EL (cell line): ENCODE results near the gene LPIN1.

ENCODE experiments used
- DNase-seq: peaks from one replicate; pipeline ENCODE4 v3.0.0-alpha.2; 2016

Gene LPIN1

DNA sequence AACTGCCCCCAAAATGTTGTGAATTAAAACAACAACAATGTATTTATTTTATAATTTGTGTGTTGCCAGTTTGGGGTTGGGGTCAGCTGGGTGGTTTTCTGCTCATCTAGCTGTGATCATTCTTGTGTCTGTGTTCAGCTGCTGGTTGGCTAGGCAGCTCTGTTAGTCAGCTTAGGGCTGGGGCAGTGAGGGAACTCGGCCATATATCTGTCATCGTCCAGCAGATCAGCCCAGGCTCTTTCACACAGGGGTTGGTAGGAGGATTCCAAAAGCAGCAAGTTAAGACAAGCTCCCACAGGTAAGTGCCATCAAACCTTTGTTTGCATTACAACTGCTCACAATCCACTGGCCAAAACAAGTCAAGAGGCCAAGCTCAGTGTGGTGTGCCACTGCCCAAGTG is 121.5 kb downstream of the LPIN1 start:
- no peak for DNase-seq

DNA sequence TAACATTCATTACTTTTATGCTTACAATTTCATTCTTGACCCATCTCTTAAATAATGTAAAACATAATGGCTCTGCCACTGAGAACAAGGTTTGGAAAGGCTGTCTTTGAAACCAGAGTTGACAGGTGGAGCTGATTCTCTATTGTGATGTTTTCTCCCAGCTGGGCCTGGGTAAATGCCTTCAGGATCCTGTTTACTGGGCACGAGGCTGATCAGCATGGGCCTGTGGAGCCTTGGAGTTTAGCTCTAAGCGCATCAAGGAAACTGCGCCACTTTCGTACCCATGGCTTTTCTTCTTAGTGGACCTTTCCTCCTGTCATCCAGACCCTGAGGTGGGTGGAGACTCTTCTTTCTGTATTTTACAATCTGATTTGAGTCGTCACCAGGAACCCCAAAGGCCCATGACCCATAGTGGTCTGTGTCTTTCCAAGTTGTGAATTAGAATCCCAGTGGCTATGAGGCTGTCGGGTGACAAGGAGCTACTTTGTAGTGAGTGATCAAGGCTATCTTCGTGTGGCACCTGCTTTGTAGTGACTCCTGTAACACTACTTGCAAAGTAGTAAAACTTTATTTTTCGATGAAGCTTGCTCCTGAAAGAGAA is 123.1 kb downstream of the LPIN1 start:
- DNase-seq = no peak

DNA sequence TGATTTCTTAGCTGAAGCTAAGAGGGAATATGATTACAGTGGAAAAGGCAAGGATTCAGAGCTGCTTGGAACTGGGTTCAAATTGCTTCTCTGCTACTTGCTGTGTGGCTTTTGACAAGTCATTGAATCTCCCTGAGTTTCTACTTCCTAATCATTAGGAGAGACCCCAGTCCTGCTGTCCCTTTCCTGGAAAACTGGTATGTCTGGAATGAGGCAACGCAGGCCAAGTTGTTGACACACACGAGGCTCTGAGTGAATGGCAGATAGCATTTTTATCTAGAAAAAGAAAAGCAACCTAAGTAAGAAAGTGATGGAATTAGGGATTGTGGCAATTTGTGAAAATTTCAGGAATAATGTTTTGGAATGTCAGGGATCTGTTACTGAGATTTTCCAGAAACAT is 123.6 kb downstream of the LPIN1 start:
- no peak for DNase-seq

DNA sequence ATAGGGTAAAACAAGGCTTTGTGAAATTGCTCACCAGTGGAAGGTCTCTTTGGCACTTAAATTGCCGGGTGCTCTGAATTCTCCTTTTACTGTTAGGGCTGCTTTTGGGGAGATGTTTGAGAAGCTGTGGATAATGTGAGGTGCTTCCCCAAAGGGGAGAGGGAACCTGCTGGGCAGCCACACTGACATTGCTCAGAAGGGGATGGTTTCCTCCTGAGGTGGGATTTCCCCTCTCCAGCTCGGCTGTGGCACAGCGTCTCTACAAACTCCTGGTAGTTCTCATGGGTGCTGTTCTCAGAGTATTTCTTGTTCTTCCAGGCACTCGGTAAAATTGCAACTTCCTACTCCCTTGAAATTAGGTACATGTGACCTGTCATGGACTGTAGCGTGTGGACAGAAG is 124.2 kb downstream of the LPIN1 start:
- no peak for DNase-seq

DNA sequence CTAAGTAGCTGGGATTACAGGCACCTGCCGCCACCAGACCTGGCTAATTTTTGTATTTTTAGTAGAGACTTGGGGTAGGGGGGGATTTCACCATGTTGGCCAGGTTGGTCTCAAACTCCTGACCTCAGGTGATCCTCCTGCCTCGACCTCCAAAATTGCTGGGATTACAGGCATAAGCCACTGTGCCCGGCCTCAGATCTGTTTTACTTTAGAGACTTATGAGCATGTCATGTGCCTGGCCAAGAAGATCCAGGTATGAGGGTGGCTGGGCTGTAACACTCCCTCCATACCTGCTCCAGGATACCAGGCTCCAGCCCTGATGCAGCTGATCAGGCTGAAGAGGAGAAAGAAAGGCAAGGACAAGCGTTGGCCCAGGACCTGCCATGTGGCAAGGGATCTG is 125.0 kb downstream of the LPIN1 start:
- DNase-seq = no peak

DNA sequence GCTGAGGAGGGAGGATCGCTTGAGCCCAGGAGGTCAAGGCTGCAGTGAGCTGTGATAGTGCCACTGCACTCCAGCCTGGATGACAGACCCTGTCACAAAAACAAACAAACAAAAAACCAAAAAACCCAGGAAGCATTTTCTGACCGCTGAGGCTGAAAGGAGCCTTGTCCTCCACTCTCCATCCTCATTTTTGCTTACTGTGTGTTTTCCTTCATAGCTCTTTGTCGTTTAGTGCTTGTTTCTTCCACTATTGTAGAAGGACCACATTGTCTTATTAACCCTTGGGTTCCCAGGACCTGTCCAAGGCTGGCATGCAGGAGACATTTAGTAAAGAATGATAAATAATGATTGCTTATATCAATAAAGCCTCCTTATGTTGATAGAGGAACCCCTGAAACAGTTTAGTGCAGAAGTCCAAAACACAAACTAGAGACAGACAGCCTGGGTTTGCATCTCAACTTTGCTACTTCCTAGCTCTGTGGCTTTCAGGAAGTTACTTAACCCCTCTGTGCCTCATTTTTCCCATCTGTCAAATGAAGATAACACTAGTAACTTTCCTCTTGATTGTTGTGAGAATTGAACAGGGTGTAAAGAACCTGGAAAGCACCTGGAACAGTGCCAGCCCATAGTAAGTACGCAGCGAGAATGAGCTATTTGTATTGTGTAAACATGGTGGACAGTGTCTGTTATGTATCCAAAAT is 126.0 kb downstream of the LPIN1 start:
- no peak for DNase-seq

DNA sequence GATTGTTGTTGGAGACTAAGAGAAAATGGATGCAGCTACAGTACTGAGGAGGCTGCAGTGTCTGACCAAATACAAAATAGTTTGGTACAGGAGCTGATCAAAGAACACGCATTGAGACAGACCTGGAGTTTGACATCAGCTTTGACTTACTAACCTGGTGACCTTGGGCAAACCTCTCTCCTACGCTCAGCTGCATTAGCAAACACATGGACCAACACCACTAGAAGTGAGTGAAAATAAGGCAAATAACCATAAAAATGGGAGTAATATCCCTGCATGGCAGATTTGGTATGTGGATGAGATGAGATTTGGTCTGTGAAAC is 126.5 kb downstream of the LPIN1 start:
- no peak for DNase-seq

DNA sequence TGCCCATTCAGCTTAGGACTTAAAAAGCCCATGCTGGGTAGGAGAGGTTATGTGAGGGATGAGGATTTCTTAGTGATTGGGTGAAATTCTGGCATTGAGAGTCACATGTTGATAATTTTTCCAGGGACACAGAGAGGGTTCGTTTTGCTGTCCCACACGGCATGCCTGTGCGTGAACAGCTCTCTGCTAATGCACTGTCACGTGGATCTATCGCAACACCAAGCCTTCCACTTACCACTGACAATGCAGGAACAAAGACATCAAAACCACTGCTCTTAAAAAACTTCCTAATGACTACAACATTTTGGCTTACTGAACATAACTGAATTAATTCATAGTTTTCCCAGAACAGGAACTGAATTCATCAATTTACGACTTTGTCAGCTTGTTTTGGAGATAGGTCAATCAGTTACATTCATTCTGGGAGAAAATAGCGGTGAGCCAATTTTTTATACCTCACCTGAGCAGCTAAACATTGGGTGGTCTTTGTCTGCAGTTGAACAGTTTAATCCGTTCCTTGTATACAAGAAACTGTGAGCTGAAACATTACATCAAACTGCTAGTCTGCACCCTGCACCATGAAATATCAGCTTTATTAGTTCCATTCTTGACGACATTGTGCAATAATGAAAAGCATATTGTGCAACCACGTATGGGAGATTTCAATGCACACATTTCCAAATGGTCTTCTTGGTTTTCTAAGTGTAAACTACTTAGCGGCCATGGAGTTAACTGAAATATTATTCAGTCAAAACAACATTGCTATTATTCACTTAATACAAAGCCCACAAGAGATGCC is 127.1 kb downstream of the LPIN1 start:
- DNase-seq = peak; percentile 7

DNA sequence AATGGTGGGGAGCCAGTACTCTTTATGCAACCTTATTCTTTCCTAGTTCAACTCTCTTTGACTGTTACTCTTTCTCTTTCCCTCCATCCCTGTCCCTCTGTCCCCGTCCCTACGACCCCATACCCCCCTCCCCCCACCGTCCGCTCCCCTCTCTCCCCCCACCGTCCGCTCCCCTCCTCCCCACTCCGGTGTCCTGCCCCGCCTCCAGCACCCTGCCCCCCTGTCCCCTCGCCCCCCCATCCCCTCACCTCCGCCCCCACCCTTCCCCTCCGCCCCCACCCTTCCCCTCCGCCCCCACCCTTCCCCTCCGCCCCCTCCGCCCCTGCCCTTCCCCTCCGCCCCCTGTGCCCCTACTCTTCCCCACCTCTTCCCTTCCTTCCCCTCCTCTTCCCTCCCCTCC is 128.4 kb downstream of the LPIN1 start:
- DNase-seq = no peak

DNA sequence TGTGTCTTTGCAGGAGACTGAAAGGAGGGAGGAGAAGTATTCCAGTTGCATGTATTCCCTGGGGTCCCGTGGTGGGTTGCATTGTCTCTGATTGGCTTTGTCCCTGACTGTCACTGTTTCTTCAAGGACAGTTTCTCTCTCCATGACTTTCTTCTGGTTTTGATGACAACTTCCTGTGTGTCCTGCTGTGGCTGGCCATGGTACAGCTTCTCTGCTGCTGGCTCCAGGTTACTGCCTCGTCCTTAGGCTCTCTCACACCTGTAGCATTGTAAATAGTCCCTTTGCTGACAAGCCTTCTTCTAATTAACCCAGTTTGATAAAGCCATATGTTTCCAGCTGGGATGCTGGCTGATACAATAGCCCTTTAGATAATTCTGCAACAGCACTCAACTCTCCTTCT is 129.0 kb downstream of the LPIN1 start:
- DNase-seq = no peak

DNA sequence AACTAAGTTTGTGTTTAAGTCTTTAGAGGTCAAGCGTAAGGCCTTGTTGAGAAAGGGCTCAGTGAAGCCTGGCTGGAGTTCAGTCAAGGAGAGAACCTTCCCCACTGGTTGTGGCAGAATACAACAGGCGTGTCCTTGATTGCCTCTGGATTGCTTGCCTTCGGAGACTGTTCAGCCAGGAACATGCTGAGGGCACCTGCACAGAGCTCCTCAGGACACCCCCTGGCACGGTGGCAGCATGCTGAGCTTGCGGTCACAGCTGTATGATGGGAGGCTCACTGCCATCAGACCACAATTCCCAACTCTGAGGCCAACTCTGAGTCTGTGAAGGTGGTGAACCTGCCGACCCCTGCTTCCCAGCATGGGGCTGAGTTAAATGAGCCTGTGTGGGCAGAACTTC is 130.0 kb downstream of the LPIN1 start:
- no peak for DNase-seq

DNA sequence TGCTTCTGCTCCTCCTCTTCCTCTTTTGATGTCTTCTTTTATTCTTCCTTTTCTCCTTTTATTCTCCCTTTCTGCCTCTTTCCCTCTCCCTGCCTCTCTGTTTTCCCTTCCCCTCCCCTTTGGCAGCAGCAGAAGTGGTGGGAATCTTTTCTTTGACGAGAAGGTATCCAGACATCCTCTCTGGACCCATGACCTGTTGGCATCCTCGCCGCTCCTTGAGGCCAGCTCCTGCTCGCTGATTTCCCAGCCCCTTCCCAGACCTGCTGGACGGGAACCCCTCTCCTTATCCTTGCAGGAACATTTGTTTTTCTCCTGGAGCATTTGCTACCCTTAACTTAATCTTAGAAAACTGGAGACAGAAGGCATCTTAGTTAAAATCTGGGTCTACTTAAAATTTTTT is 130.5 kb downstream of the LPIN1 start:
- DNase-seq = no peak
